Fibroblast of skin of left quadriceps (primary cell): Measurements from ENCODE around the gene RNF41.
"Not testable (repeated sequence)": the region's sequence is repeated elsewhere in the genome, so short reads cannot be mapped to it uniquely, and the experiment has no call there.

ENCODE experiments used
- DNase-seq, 2 experiments: peaks; one replicate each; pipeline ENCODE4 v3.0.0-alpha.2; 2013; ENCODE audit warnings: low read depth in 2 of 2

RNF41 gene

DNA sequence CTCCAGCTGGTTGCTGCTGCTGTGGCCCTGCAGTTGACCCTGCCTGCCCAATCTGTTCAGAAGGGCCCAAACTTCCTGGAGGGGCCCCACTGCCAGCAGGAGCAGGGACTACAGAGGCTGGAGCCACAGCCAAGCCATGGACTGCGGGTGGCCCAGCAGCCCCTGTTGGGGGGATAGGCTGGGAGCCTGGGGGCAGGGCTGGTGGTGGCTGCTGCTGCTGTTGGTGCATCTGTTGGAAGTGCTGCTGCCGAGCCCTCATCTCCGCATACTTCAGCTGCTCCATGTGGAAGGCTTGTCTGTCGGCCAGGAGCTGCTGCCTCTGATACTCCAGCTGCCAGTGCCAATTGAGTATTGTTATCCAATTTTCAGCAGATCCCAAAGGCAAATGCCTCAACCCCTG, 56.4 kb downstream of the RNF41 start:
- DNase-seq: no peak

DNA sequence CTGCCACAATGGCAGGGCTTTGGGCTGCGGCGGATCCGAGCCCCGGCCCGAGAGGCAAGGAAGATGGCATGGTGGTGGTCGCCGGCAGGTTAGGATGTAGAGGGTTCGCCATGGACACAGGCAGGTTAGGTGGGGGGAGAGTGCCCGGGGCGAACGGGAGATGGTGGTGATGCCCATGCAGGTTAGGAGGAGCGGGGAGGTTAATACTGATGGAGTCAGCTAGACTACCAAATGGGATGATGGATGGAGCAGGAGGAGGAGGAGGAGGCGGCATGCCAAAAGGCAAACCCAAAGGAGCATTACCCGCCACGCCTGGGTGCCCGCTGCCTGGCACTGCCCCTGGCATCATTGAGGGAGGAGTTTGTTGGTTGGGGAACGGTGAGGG, 57.4 kb downstream of the RNF41 start:
- no peak for DNase-seq

DNA sequence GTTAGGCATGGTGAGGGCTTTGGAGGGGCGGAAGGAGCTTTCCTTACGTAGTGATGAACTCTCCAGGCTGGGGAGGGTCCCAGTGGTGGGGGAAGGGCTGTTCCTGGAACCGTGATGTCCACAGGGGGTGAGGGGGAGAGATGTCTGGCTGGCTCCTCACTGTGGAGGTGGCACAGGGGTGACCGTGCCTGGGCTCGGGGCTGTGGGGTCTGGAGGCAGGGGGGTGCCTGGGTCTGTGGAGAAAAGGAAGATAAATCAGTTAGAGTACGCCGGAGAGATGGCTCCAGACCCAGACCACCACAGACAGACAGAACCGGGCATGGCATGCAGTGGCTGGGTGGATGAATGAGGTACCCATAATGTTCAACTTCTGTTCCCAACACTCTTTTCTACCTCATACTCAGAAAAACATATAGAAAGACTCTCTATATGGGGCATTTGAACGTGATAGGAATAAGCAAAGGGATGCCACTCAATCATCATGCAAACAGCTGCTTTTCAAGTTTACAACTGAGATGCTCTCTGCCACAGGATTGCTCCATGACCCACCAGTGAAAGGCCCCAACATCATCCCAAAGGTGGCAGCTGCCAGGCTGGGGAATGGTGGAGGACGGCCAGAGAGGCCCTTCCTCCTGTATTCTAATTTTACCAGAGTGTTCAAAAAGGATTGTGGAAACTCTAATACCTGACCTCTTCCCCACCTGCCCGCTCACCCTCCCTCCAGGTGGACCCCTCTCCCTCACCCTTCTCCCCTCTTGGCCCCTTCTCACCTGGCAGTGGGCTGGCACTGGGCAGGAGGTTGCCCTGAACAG, 58.0 kb downstream of the RNF41 start:
- DNase-seq: no peak

DNA sequence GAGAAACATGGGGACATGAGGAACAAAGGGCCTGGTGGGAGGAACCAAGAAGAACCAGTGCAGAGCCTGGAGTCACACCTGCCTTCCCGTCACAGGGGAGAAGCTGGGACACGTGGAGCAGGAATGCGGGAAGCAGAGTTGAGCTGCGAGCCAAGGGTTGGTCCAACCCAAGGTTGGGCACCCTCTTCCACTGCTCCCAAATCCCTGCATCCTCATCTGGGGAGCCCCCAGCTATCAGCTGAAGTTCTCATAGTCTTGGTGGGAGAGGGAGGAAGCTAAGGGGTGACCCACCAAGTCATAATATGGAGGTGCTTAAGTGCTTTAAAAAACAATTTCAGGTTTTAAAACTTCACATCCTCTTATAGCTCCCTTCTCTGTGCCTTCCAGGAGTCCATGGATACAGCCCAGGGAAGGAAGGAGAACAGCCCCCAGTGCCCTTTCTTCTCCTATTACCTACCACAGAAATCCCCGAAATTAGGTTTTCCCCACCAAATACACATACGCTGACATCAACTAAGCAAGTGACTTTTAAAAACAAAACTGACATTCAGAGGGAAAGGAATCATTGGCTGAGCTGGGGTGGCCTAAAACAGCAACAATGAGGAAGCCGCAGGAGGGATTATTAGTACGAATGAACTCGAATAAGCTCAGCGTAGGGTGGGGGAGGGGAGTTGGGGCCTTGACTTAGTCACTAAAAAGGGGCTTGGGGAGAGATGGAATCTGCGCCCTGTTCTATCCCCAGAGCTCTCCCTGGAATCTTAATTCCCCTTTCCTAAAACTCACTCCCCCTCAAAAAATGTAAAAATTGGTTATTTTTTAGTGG, 59.0 kb downstream of the RNF41 start:
- DNase-seq: no peak

DNA sequence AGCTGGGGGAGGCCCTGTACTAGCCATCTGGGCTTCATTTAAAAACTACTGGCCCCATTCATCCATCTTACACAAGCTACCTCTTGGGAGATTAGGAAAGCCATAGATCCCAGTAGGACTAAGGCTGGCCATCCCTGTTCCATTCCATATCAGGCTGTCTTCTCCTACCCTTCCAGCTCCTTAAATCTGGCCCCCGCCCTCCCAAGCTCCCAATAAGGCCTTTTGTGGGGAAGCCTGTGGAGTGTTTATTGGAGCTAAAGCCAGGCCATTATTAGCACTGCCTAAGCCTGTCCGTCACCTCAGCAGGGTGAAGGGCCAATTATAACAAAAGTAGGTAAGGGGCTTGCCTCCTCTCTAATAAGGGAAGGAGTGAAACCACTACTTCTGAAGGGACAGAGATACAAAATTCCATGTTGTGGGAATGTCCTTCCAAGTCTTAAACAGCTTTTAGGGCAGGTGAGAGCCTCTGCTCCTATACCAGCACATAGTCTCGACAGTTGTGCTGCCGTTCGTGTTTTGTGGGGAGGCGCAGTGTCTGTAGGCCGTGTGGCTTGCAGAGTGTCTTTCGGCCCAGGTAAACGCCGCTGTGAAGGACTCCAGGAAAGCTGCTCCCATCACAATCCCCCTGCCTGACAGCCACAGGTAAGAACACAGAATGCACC, 59.9 kb downstream of the RNF41 start:
- no peak for DNase-seq

DNA sequence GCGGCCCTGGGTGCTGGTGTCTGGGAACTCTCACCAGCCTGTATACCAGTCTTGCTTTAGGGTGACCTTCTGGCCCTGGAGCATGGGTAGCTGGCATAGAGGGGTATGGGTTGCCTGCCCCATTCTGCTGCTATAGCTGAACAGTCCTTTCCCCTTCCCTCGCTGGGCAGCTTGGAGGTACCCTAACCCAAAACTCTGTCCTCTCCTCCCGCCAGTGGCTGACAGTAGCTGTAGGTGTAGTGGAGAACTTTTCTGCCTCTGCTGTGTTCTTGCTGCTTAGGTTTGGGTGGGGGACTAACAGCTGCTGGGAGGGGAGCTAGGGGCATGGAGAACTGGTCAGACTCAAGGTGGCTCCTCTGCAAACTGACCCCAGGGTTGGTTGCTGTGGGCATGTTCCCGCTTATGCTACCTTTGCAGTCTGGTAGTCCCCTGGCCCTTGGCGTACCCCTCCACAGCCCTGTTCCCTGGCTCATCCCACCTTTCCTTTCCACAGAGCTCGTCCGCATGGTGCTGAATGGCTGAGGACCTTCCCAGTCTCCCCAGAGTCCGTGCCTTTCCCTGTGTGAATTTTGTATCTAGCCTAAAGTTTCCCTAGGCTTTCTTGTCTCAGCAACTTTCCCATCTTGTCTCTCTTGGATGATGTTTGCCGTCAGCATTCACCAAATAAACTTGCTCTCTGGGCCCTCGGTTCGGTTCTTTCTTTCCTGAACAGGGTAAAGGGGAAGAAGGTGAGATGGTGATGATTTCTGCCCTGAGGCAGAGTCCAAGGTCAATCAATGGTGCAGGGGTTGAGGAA, 60.6 kb downstream of the RNF41 start:
- DNase-seq: no peak

DNA sequence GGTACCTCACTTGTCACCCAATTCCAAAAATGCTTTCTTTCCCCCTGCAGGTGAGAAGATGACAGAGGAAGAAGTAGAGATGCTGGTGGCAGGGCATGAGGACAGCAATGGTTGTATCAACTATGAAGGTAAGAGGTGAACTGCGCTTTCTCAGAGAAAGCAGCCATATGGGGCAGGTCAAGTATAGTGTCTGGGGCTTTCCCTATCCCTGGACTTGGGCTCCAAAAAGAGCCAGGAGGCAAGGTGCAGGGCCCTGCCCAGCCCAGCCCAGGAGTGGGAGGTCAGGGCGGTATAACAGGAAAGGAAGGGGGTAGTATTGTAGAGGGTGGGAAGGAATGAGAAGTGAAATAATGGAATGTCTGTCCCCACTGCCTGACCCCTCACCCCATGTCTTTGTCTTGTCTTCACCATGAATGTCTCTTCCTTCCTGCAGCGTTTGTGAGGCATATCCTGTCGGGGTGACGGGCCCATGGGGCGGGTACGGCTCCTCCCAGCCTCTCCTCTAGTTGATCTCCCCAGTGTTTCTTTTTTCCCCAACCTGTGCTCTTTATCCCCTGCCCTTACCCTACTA, 61.4 kb downstream of the RNF41 start:
- no peak for DNase-seq

DNA sequence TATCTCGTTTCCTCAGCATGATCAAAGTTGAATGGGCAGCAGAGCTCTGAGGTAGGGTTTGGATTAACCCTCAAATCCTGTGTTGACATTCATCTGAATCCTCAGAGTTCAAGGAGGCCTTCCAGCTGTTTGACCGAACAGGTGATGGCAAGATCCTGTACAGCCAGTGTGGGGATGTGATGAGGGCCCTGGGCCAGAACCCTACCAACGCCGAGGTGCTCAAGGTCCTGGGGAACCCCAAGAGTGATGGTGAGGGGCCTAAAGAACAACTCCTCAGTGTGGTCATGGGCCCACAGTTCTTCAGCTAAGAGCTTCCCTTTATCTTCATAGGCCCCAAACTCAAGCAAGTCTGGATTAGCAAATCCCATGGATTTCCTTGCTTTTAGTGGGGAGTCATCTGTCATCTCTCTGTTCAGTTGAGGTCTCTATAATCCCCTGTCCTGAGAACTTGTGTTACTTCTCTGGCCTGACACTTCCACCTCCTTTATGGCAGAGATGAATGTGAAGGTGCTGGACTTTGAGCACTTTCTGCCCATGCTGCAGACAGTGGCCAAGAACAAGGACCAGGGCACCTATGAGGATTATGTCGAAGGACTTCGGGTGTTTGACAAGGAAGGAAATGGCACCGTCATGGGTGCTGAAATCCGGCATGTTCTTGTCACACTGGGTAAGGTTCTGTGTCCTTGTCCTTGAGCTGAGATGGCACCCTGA, 62.1 kb downstream of the RNF41 start:
- DNase-seq: no peak

DNA sequence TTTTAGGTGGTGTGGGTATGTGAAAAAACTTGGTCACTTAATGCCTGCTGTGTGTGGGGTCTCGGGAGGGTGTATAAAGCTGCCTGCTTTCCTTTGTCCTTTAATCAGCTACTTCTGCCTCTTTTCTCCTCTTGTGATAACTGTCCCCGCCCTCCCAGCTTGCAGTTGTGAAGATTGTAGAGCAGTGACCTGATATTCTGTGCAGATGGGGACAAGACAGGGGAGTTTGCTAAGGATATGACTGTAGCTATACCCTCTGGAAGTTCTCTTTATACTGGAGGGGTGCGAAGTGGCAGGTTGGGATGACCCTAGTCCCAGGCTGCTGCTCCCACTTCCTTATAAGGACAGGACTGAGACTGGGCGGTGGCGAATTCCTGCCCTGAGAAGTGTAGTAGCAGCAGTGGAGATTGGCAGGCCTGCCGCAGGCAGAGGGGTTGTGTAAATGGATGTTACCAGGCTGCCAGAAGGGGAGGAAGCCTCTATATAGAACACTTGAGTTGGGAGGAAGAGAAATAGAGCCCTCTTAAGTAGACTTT, 62.7 kb downstream of the RNF41 start:
- peak; percentile 47 to 59 for DNase-seq

DNA sequence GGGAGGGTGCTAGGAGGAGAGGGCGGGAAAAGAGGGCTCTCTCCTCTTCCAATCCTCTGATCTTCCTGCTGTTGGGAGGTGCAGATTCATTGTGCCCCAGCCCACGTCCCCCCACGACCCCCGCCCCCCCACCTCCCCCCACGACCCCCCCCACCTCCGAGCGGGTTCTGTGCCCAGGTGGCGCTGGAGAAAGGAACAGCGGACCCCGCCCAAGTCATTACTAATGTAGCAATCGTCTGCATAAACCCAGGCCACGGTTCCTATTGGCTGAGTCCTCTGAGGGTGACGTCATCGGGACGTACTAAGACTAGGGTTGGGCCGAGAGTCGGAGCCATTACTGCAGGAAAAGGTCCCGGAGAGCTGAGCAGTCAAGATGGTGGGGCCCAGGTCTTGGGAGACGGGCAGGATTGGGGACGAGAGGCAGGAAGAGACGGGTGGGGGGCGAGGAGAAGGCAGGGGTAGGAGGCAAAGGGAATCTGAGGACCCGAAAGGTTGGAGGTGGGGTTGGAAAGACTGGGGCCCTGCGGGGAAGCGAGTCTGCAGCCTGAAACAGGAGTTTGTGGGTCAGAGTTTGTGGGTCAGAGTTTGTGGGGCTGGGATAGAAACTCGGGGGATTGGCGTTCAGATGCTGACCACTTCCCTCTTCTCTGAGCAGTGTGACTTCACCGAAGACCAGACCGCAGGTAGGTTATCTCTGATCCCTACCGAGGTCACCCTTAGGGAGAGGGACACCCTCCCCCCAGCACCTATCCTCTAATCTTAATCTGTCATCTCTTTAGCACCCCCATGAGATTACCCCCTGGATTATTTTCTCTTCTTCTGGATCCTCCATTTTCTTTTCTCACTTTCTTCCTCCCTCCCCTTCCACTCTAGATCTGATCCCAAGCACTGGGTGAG, 63.4 kb downstream of the RNF41 start, which contains the start of gene MYL6:
Gene MYL6 (plus strand): TSS at position 331 of the 897 bp plus-strand sequence. CDS start 43 bp downstream, at position 374.
- DNase-seq: peak; percentile 95

DNA sequence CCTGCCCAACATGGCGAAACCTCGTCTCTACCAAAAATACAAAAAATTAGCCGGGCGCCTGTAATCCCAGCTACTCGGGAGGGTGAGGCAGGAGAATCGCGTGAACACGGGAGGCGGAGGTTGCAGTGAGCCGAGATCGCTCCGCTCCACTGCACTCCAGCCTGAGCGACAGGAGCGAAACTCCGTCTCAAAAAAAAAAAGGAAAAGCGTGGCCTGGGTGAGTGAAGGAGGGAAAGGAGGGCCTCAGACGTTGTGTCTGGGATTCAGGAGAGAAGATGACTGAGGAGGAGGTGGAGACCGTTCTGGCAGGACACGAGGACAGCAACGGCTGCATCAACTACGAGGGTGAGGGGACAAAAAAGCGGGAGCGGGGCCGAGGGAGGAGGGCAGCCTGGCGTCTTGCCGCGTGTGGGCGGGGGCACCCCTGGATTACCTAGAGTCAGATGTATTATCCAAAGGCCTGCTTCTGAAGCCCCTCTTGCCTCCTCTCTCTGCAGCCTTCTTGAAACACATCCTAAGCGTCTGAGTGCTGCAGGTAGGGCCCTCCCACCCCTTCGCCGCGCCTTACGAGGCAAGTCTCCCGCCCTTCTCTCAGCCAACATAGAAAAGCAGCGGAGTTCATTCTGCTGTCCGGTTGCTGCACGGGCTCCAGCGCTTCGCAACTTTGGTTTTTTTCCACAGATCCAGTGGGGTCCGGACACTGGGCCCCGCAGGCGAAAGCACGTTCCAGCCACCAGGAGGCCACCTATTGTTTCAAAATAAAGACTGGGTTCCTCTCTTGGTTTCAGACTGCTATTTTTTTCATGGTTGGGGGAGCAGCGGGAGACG, 64.3 kb downstream of the RNF41 start:
- peak; percentile 80 for DNase-seq

DNA sequence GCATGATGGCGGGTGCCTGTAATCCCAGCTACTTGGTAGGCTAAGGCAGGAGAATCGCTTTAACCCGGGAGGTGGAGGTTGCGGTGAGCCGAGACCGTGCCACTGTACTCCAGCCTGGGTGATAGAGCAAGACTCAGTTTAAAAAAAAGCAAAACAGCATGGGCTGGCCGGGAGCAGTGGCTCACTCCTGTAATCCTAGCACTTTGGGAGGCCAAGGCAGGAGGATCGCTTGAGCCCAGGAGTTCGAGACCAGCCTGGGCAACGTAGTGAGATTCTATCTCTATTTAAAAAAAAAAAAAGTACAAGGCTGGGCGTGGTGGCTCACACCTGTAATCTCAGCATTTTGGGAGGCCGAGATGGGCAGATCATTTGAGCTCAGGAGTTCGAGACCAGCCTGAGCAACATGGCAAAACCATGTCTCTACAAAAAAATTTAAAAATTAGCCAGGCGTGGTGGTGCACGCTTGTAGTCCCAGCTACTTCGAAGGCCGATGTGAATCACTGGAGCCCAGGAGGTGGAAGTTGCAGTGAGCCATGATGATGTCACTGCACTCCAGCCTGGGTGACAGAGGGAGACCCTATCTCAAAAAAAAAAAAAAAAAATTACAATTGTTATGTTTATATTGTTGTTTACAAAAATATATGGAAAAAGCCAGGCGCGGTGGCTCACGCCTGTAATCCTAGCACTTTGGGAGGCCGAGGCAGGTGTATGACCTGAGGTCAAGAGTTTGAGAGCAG, 65.1 kb downstream of the RNF41 start:
- not testable (repeated sequence) for DNase-seq

DNA sequence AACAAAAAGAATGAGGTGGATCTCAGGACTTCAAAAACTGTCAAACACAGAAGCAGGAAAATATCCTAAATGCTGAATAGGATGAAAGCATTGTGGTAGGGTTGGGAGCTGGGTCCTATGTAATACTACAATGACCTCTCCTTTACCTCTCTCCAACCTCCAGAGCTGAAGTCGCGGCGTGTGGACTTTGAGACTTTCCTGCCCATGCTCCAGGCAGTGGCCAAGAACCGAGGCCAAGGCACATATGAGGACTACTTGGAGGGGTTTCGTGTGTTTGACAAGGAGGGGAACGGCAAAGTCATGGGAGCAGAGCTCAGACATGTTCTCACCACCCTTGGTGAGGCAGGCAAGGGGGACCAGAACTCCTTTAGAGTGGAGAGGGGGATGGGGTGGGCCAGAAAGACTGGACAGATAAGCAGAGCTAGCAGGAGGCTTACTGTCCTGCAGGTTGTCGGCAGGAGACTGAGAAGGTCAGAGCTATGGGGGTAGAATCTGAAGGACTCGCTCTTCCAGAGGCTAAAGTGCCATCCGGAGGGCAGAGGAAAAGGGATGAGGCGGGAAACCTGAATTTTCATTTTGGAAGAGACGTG, 66.4 kb downstream of the RNF41 start:
- DNase-seq: no peak

DNA sequence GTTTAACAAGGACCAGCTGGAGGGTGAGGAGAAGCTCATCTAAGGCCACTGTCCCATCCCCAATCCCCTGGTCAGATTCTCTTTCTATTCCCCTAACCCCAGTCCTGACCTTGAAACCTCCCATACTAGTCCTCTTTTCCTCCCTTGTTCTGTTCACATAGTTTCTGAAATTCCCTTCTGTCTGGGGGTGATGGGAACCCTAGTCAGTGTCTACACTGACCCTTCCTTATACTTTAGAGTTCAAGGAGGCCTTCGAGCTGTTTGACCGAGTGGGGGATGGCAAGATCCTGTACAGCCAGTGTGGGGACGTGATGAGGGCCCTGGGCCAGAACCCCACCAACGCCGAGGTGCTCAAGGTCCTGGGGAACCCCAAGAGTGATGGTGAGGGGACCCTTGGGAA, 66.9 kb downstream of the RNF41 start:
- no peak for DNase-seq

DNA sequence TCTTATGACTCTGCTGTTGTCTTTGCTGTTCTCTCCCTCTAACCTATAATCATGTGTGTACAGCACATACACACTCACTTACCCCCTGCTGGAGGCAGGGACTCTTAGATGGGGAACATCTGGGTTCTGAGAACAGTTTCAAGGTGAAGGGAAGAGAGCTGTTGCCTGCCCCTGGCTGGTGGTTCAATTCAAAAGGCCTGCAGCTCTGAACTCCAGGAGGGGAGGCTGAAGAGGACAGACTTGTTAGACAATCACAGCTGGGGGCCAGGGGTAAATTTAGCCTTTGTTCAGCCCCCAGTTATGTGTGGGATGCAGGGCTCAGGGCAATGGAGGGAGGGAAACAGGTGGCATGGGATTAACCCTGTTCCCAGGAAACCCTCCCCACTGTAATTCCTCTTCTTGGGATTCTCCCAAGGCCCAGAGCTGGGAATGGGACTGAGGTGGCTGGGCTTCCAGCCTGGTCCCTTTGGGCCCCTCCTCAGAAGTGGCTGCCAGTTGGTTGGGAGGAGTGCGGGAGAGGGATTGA, 67.4 kb downstream of the RNF41 start:
- no peak for DNase-seq

DNA sequence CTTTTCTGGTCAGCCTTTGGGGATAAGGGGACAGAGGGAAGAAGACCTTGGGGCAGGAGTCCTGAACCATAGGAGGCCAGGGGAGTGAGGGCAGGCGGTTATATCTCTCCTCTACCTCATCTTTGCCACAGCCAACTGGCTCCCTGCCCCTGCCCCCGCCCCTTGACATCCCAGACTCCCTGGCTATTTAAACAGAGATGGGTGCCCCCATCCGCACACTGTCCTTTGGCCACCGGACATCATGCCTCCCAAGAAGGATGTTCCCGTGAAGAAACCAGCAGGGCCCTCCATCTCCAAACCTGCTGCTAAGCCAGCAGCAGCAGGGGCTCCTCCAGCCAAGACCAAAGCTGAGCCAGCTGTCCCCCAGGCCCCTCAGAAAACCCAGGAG, 68.0 kb downstream of the RNF41 start:
- no peak for DNase-seq
